GM12878 (cell line): ENCODE results near the gene HAP1.

Experiments
- ATF3 ChIP-seq: IDR thresholded peaks from 2 replicates; pipeline ENCODE4 v1.6.1; 2011; ENCODE audit warnings: low read depth, mild to moderate bottlenecking, low read length, moderate library complexity, borderline replicate concordance; ENCODE audit errors: extremely low read depth
- CEBPB ChIP-seq, 2 experiments: fragments of 150-350 bp in 1 of 2; IDR thresholded peaks; 2 replicates each; pipeline ENCODE4 v1.6.1; 2012 to 2014; ENCODE audit warnings: low read depth in 2 of 2, low read length in 2 of 2, borderline replicate concordance in 1 of 2, inconsistent platforms in 1 of 2
- CHD4 ChIP-seq: fragments of 200-600 bp; sonication (generic); IDR thresholded peaks from 2 replicates; pipeline ENCODE4 v1.6.1; 2016; ENCODE audit warnings: mild to moderate bottlenecking
- CTCF ChIP-seq, 3 experiments: IDR thresholded peaks in 2 of 3; conservative IDR thresholded peaks in 1 of 3; 2 replicates each; pipeline ENCODE4 v1.5.1; 2011; ENCODE audit warnings: low read depth in 3 of 3, low read length in 3 of 3, mild to moderate bottlenecking in 3 of 3, control low read depth in 2 of 3, moderate library complexity in 2 of 3, inconsistent platforms in 1 of 3, mixed read lengths in 1 of 3; ENCODE audit not compliant: control insufficient read depth in 2 of 3, insufficient read depth in 1 of 3; ENCODE audit errors: extremely low read depth in 1 of 3
- E2F4 ChIP-seq: IDR thresholded peaks from 2 replicates; pipeline ENCODE4 v1.6.1; 2012; ENCODE audit warnings: low read depth, low read length, improper control_type of control experiment
- MEF2A ChIP-seq: IDR thresholded peaks from 2 replicates; pipeline ENCODE4 v1.6.1; 2011; ENCODE audit warnings: low read depth, mild to moderate bottlenecking, low read length, moderate library complexity; ENCODE audit not compliant: insufficient read depth
- POLR2A ChIP-seq: IDR thresholded peaks from 2 replicates; pipeline ENCODE4 v1.6.1; 2011; ENCODE audit warnings: low read depth, mild to moderate bottlenecking, low read length
- REST ChIP-seq: IDR thresholded peaks from 2 replicates; pipeline ENCODE4 v1.6.1; 2012; ENCODE audit warnings: mild to moderate bottlenecking, low read depth, low read length
- SUZ12 ChIP-seq: fragments of 200-600 bp; sonication (generic); IDR thresholded peaks from one replicate; pipeline ENCODE4 v1.6.1; 2018; ENCODE audit warnings: antibody characterized with exemption, mild to moderate bottlenecking; ENCODE audit not compliant: unreplicated experiment

GRCh38 chr17:41748275-41748674, 13.8 kb upstream of the HAP1 start:
- TF ChIP-seq CTCF (IDR thresholded peaks at IDR 0.05 in 2 of 3, conservative IDR thresholded peaks at IDR 0.05 in 1 of 3; ENCODE audit: control insufficient read depth in 2 of 3, extremely low read depth in 1 of 3, insufficient read depth in 1 of 3, low read depth in 3 of 3, low read length in 3 of 3) = no peak
- no peak for TF ChIP-seq SUZ12
- no peak for TF ChIP-seq POLR2A
- no peak for TF ChIP-seq REST
- no peak for TF ChIP-seq ATF3
- no peak for TF ChIP-seq E2F4
- no peak for TF ChIP-seq CHD4
- TF ChIP-seq MEF2A = no peak
- no peak for TF ChIP-seq CEBPB (IDR thresholded peaks at IDR 0.05; ENCODE audit: borderline replicate concordance in 1 of 2, low read depth in 2 of 2, low read length in 2 of 2)
